GM12873 (cell line): Measurements from ENCODE around the gene DENND5A.

Experiments used
- CTCF ChIP-seq: IDR thresholded peaks from 2 replicates; pipeline ENCODE4 v1.5.1; 2012; ENCODE audit warnings: low read depth, mild to moderate bottlenecking, moderate library complexity, low read length, control low read depth; ENCODE audit not compliant: insufficient read depth; ENCODE audit errors: missing control alignments

The DENND5A gene

GRCh38 chr11:9219572-9219971, 45.6 kb downstream of the DENND5A start:
- TF ChIP-seq CTCF, result no peak

- no peak for TF ChIP-seq CTCF
Observed at GRCh38 chr11:9219115-9219514, 46.0 kb downstream of the DENND5A start.

GRCh38 chr11:9214765-9215164, 50.4 kb downstream of the DENND5A start:
- TF ChIP-seq CTCF, result no peak

GRCh38 chr11:9211322-9211721, 53.8 kb downstream of the DENND5A start:
- no peak for TF ChIP-seq CTCF

- no peak for TF ChIP-seq CTCF
Observed at GRCh38 chr11:9210922-9211320, 54.2 kb downstream of the DENND5A start.

GRCh38 chr11:9210224-9210921, 54.8 kb downstream of the DENND5A start:
- TF ChIP-seq CTCF, result no peak

GRCh38 chr11:9208726-9209501, 56.2 kb downstream of the DENND5A start:
- no peak for TF ChIP-seq CTCF
